IMR-90 (cell line): ENCODE data around the gene PTPRN2. TPM values are rescaled to one million over a fixed set of nuclear protein-coding genes. Genes with fewer than 3 reads are reported as not detected.

Experiments used
- ATAC-seq: fragments of 200-7000 bp; cut with Tn5 transposase; 2 replicates; pipeline ENCODE4 v1.9.1; 2020; ENCODE audit warnings: low read depth, mild to moderate bottlenecking, moderate library complexity
- BruUV-seq: library from RNA; stranded (reverse); fragments of 400-500 nt; replicated peaks from 2 replicates; lab custom pipeline; 2021; lab: Mats Ljungman, UMichigan
- CTCF ChIA-PET: fragments of 300-600 bp; formaldehyde crosslinking; extraction: SDS; loops from one replicate; lab custom pipeline; 2021; ENCODE audit warnings: antibody characterized with exemption; lab: Yijun Ruan, JAX
- POLR2A ChIA-PET: fragments of 300-600 bp; sonication (Branson Sonifier 250); formaldehyde crosslinking; loops from one replicate; lab custom pipeline; 2022; ENCODE audit warnings: antibody characterized with exemption; ENCODE audit not compliant: unreplicated experiment; lab: Charles Lee
- DNase-seq: peaks from one replicate; pipeline ENCODE4 v3.0.0; 2013
- H2AFZ ChIP-seq: replicated peaks from 2 replicates; pipeline ENCODE3; 2013; ENCODE audit warnings: low read length, mild to moderate bottlenecking; ENCODE audit not compliant: poor library complexity
- H2AK5ac ChIP-seq: 2 replicates; pipeline ENCODE4 v1.6.1; 2013; ENCODE audit warnings: low read depth, low read length, inconsistent platforms
- H2AK9ac ChIP-seq: replicated peaks from 2 replicates; pipeline ENCODE3; 2013; ENCODE audit warnings: mild to moderate bottlenecking, low read depth, low read length, moderate library complexity; ENCODE audit not compliant: poor library complexity
- H2BK120ac ChIP-seq: 2 replicates; pipeline ENCODE4 v1.6.1; 2013; ENCODE audit warnings: low read depth, low read length, inconsistent platforms
- H2BK15ac ChIP-seq: 3 replicates; pipeline ENCODE4 v1.6.1; 2013; ENCODE audit warnings: low read depth, low read length, inconsistent platforms
- H2BK20ac ChIP-seq: 2 replicates; pipeline ENCODE4 v1.6.1; 2013; ENCODE audit warnings: low read depth, mild to moderate bottlenecking, inconsistent platforms, low read length, moderate library complexity
- H2BK5ac ChIP-seq: 2 replicates; pipeline ENCODE4 v1.6.1; 2013; ENCODE audit warnings: mild to moderate bottlenecking, low read depth, low read length, inconsistent platforms; ENCODE audit not compliant: poor library complexity, severe bottlenecking
- H3K14ac ChIP-seq: replicated peaks from 2 replicates; pipeline ENCODE4 v1.6.1; 2013; ENCODE audit warnings: low read depth, low read length, inconsistent platforms
- H3K18ac ChIP-seq: 2 replicates; pipeline ENCODE4 v1.6.1; 2013; ENCODE audit warnings: low read depth, low read length, control low read depth
- H3K23ac ChIP-seq: 2 replicates; pipeline ENCODE4 v1.6.1; 2013; ENCODE audit warnings: low read depth, low read length, inconsistent platforms
- H3K27ac ChIP-seq: 2 replicates; pipeline ENCODE4 v1.5.1; 2013; ENCODE audit warnings: mild to moderate bottlenecking, control low read depth, low read length; ENCODE audit not compliant: insufficient read depth
- H3K27me3 ChIP-seq: 2 replicates; pipeline ENCODE4 v1.6.1; 2013; ENCODE audit warnings: low read length; ENCODE audit not compliant: control insufficient read depth, insufficient read depth
- H3K36me3 ChIP-seq: 2 replicates; pipeline ENCODE4 v1.6.1; 2013; ENCODE audit warnings: low read length, mixed read lengths; ENCODE audit not compliant: control insufficient read depth, insufficient read depth
- H3K4ac ChIP-seq: 2 replicates; pipeline ENCODE4 v1.6.1; 2013; ENCODE audit warnings: low read depth, low read length, inconsistent platforms
- H3K4me1 ChIP-seq: 2 replicates; pipeline ENCODE4 v1.6.1; 2013; ENCODE audit warnings: low read length, mixed read lengths; ENCODE audit not compliant: control insufficient read depth, insufficient read depth
- H3K4me2 ChIP-seq: 2 replicates; pipeline ENCODE4 v1.6.1; 2013; ENCODE audit warnings: low read depth, mild to moderate bottlenecking, control low read depth, low read length, moderate library complexity
- H3K4me3 ChIP-seq: 2 replicates; pipeline ENCODE4 v1.5.1; 2013; ENCODE audit warnings: low read depth, mild to moderate bottlenecking, control low read depth, low read length, moderate library complexity; ENCODE audit not compliant: insufficient read depth
- H3K56ac ChIP-seq: 2 replicates; pipeline ENCODE4 v1.6.1; 2013; ENCODE audit warnings: low read length, inconsistent platforms; ENCODE audit not compliant: insufficient read depth; ENCODE audit errors: extremely low read depth
- H3K79me1 ChIP-seq, 2 experiments: 2 replicates each; pipeline ENCODE4 v1.6.1; 2013; ENCODE audit warnings: low read length in 2 of 2, inconsistent platforms in 1 of 2, low read depth in 1 of 2
- H3K9ac ChIP-seq: 2 replicates; pipeline ENCODE4 v1.6.1; 2013; ENCODE audit warnings: low read depth, low read length, control low read depth
- H3K9me1 ChIP-seq: 2 replicates; pipeline ENCODE4 v1.6.1; 2013; ENCODE audit warnings: low read length, inconsistent platforms; ENCODE audit not compliant: insufficient read depth
- H3K9me3 ChIP-seq: 2 replicates; pipeline ENCODE4 v1.6.1; 2013; ENCODE audit warnings: low read length; ENCODE audit not compliant: control insufficient read depth, insufficient read depth
- H4K20me1 ChIP-seq: 2 replicates; pipeline ENCODE4 v1.6.1; 2013; ENCODE audit warnings: low read length, inconsistent platforms; ENCODE audit not compliant: insufficient read depth
- H4K5ac ChIP-seq: 2 replicates; pipeline ENCODE4 v1.6.1; 2013; ENCODE audit warnings: mild to moderate bottlenecking, low read depth, low read length, control low read depth
- H4K8ac ChIP-seq, 2 experiments: 2 replicates each; pipeline ENCODE4 v1.6.1; 2013; ENCODE audit warnings: low read depth in 2 of 2, low read length in 2 of 2, control low read depth in 1 of 2, inconsistent platforms in 1 of 2
- H4K91ac ChIP-seq: 2 replicates; pipeline ENCODE4 v1.6.1; 2013; ENCODE audit warnings: low read depth, low read length, inconsistent platforms; ENCODE audit not compliant: insufficient read depth
- BHLHE40 ChIP-seq: fragments of 150-350 bp; IDR thresholded peaks from 2 replicates; pipeline ENCODE4 v1.6.1; 2016; ENCODE audit warnings: mild to moderate bottlenecking, low read depth, low read length
- CEBPB ChIP-seq: IDR thresholded peaks from 2 replicates; pipeline ENCODE4 v1.6.1; 2012; ENCODE audit warnings: low read depth, low read length, improper control_type of control experiment
- CHD1 ChIP-seq: IDR thresholded peaks from 2 replicates; pipeline ENCODE4 v1.6.1; 2012; ENCODE audit warnings: low read depth, low read length, improper control_type of control experiment
- FOS ChIP-seq: fragments of 150-350 bp; IDR thresholded peaks from 2 replicates; pipeline ENCODE4 v1.6.1; 2016; ENCODE audit warnings: low read depth, low read length
- MAFK ChIP-seq: IDR thresholded peaks from 2 replicates; pipeline ENCODE4 v1.6.1; 2012; ENCODE audit warnings: low read depth, low read length, improper control_type of control experiment
- MAZ ChIP-seq: IDR thresholded peaks from 2 replicates; pipeline ENCODE4 v1.6.1; 2012; ENCODE audit warnings: low read depth, mild to moderate bottlenecking, low read length, improper control_type of control experiment, moderate library complexity, borderline replicate concordance
- MXI1 ChIP-seq: IDR thresholded peaks from 2 replicates; pipeline ENCODE4 v1.6.1; 2012; ENCODE audit warnings: low read depth, mild to moderate bottlenecking, low read length, moderate library complexity, borderline replicate concordance
- NFE2L2 ChIP-seq: fragments of 150-350 bp; IDR thresholded peaks from 2 replicates; pipeline ENCODE4 v1.6.1; 2016; ENCODE audit warnings: low read depth, mild to moderate bottlenecking, low read length
- POLR2A ChIP-seq: IDR thresholded peaks from 2 replicates; pipeline ENCODE4 v1.6.1; 2012; ENCODE audit warnings: mild to moderate bottlenecking, low read depth, low read length
- RAD21 ChIP-seq: IDR thresholded peaks from 2 replicates; pipeline ENCODE4 v1.6.1; 2012; ENCODE audit warnings: low read length, improper control_type of control experiment
- RCOR1 ChIP-seq: IDR thresholded peaks from 2 replicates; pipeline ENCODE4 v1.6.1; 2012; ENCODE audit warnings: mild to moderate bottlenecking, low read length, improper control_type of control experiment; ENCODE audit not compliant: insufficient replicate concordance
- RFX5 ChIP-seq: IDR thresholded peaks from 2 replicates; pipeline ENCODE4 v1.8.0; 2012; ENCODE audit warnings: low read depth, mild to moderate bottlenecking, low read length, moderate library complexity
- SMC3 ChIP-seq: fragments of 150-350 bp; IDR thresholded peaks from 2 replicates; pipeline ENCODE4 v1.6.1; 2016; ENCODE audit warnings: low read depth, mild to moderate bottlenecking, antibody characterized with exemption, low read length, moderate library complexity
- WGBS, 2 experiments: methylation state at CpG; one replicate each; pipeline versions ENCODE4 v1.1.5 to v1.1.7; 2013; ENCODE audit warnings: missing lambda C conversion rate in 2 of 2; ENCODE audit not compliant: insufficient read length in 1 of 2; ENCODE audit errors: extremely low coverage in 2 of 2; 5-methylcytosine and 5-hydroxymethylcytosine counted together
- dilution Hi-C: fragments of 300-500 bp; cut with HindIII; formaldehyde crosslinking; loops from one replicate; pipeline ENCODE4 v1.14.3; 2018; ENCODE audit warnings: low sequenced_read_pairs; ENCODE audit not compliant: unreplicated experiment
- in situ Hi-C: fragments of 300-500 bp; cut with MboI; formaldehyde crosslinking; loops from 3 replicates; pipeline ENCODE4 v1.14.3; 2019; ENCODE audit warnings: low sequenced_read_pairs, inconsistent platforms, mixed read lengths
- intact Hi-C: fragments of 100-400 bp; cut with micrococcal nuclease; formaldehyde crosslinking; loops from 2 replicates; pipeline ENCODE4 v1.10.0; 2022
- polyA plus RNA-seq, 3 experiments: library from polyadenylated mRNA; depleted of rRNA; stranded (reverse); fragments of >200 nt; gene quantifications; 2 replicates each; pipeline ENCODE4 v1.2.3, GENCODE V29; 2012; ENCODE audit warnings: low replicate concordance in 1 of 3
- total RNA-seq: library from RNA; depleted of rRNA; stranded (reverse); fragments of >200 nt; gene quantifications from 2 replicates; pipeline ENCODE4 v1.2.3, GENCODE V29; 2012
- TF ChIP-seq, protein P1 (sequence below): conservative IDR thresholded peaks from 2 replicates; pipeline ENCODE4 v1.5.1; 2012; ENCODE audit warnings: mild to moderate bottlenecking, low read depth, low read length, improper control_type of control experiment
- TF ChIP-seq, protein P2 (sequence below): fragments of 150-350 bp; IDR thresholded peaks from 2 replicates; pipeline ENCODE4 v1.6.1; 2017; ENCODE audit warnings: mild to moderate bottlenecking, antibody characterized with exemption, low read length, low read depth
- TF ChIP-seq, protein P3 (sequence below): fragments of 150-350 bp; IDR thresholded peaks from 2 replicates; pipeline ENCODE4 v1.6.1; 2016; ENCODE audit warnings: low read depth, mild to moderate bottlenecking, low read length, moderate library complexity, borderline replicate concordance

PTPRN2 gene
- total and polyA plus RNA-seq, 2 of the 4 experiments (the other 2 are of a cell fraction) = 0.03 TPM; not detected in 1

DNA sequence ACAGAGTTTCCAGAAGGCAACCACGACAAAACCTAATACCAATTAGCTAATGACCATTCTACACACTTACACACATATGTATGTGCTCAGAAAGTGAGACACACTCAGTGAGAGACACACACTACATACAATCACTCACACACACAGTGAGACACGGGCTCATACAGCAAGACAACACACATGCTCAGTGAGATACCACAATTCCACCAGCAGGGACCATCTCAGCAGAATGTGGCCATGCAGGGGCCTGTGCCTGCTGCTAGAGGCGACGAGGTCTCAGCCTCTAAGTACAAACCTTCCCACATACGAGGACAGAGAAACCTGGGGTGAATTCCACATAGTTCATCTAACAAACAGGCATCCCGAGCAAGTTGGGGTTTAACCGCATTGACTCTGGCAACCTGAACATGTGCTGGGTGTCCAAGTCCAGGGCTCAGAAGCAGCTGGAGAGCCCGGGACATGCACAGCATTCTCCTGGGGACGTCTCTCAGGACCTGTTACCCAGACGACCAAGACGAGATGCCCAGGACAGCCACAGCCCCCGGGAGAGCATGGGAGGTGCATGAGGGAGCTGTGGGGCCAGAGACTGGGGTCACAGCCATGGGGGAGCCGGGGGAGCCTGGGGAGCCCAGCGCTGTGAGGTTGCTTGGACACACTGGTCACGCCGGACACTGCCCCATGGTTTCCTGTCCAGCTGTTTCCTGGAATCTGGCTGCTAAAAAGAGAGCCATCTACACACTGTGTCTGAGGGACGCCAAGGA is 523.6 kb downstream of the PTPRN2 start:
- Histone ChIP-seq H2BK20ac (no peak overlapping the region), H3K18ac (no peak overlapping the region), H3K4me1 (no peaks in the 10 kb centered on the region), H3K36me3 (no peaks in the 10 kb centered on the region), H3K9me3 (peaks cover 55% of the 10 kb centered on the region), H3K9ac (no peak overlapping the region), H3K4me2 (no peak overlapping the region), H3K79me1 (no peaks in the 10 kb centered on the region), H3K23ac (no peak overlapping the region), H4K20me1 (no peaks in the 10 kb centered on the region), H2AK5ac (no peak overlapping the region), H3K4ac (no peak overlapping the region), H2BK5ac (no peak overlapping the region), H3K27me3 (no peaks in the 10 kb centered on the region), H3K14ac (no peak overlapping the region), H2AFZ (no peak overlapping the region), H2BK120ac (no peak overlapping the region), H3K4me3 (no peak overlapping the region), H4K5ac (no peak overlapping the region), H3K27ac (no peak overlapping the region), H4K91ac (no peak overlapping the region), H3K9me1 (no peaks in the 10 kb centered on the region), H2AK9ac (no peak overlapping the region), H4K8ac (no peak overlapping the region), H2BK15ac (no peak overlapping the region), H3K56ac (no peak overlapping the region)
- ATAC-seq (no peak), DNase-seq (no peak)
- dilution Hi-C loops (no loop called here), intact Hi-C loops (no loop called here), in situ Hi-C loops (no loop called here)
- TF ChIP-seq MXI1 (no peak), MAZ (no peak), CHD1 (no peak), MAFK (no peak), FOS (no peak), POLR2A (no peak), NFE2L2 (no peak), RCOR1 (no peak), SMC3 (no peak), BHLHE40 (no peak), CEBPB (no peak), RAD21 (no peak), RFX5 (no peak)
- TF ChIP-seq, protein P1, sequence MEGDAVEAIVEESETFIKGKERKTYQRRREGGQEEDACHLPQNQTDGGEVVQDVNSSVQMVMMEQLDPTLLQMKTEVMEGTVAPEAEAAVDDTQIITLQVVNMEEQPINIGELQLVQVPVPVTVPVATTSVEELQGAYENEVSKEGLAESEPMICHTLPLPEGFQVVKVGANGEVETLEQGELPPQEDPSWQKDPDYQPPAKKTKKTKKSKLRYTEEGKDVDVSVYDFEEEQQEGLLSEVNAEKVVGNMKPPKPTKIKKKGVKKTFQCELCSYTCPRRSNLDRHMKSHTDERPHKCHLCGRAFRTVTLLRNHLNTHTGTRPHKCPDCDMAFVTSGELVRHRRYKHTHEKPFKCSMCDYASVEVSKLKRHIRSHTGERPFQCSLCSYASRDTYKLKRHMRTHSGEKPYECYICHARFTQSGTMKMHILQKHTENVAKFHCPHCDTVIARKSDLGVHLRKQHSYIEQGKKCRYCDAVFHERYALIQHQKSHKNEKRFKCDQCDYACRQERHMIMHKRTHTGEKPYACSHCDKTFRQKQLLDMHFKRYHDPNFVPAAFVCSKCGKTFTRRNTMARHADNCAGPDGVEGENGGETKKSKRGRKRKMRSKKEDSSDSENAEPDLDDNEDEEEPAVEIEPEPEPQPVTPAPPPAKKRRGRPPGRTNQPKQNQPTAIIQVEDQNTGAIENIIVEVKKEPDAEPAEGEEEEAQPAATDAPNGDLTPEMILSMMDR = no peak
- TF ChIP-seq, protein P2, sequence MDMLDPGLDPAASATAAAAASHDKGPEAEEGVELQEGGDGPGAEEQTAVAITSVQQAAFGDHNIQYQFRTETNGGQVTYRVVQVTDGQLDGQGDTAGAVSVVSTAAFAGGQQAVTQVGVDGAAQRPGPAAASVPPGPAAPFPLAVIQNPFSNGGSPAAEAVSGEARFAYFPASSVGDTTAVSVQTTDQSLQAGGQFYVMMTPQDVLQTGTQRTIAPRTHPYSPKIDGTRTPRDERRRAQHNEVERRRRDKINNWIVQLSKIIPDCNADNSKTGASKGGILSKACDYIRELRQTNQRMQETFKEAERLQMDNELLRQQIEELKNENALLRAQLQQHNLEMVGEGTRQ = no peak
- TF ChIP-seq, protein P3, sequence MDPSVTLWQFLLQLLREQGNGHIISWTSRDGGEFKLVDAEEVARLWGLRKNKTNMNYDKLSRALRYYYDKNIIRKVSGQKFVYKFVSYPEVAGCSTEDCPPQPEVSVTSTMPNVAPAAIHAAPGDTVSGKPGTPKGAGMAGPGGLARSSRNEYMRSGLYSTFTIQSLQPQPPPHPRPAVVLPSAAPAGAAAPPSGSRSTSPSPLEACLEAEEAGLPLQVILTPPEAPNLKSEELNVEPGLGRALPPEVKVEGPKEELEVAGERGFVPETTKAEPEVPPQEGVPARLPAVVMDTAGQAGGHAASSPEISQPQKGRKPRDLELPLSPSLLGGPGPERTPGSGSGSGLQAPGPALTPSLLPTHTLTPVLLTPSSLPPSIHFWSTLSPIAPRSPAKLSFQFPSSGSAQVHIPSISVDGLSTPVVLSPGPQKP = no peak
- 48% methylated on average over 8 of the region's 17 CpGs; no CpG with 5 or more reads in 1 of the 2 experiments for WGBS, 2 experiments
- ChIA-PET CTCF (no interaction called here), POLR2A (no interaction called here)
- no TSS peak for BruUV-seq
